HG03135 (cell line): ENCODE results near the gene FGF8.
A peak's percentile ranks its signal among the peaks of the same experiment; 100 is the strongest.

Source experiments
- ATAC-seq: cut with Tn5 transposase; IDR thresholded peaks from one replicate; pipeline ENCODE4 v1.9.1; 2021; ENCODE audit warnings: mild to moderate bottlenecking, moderate library complexity; ENCODE audit not compliant: unreplicated experiment

FGF8 gene

DNA sequence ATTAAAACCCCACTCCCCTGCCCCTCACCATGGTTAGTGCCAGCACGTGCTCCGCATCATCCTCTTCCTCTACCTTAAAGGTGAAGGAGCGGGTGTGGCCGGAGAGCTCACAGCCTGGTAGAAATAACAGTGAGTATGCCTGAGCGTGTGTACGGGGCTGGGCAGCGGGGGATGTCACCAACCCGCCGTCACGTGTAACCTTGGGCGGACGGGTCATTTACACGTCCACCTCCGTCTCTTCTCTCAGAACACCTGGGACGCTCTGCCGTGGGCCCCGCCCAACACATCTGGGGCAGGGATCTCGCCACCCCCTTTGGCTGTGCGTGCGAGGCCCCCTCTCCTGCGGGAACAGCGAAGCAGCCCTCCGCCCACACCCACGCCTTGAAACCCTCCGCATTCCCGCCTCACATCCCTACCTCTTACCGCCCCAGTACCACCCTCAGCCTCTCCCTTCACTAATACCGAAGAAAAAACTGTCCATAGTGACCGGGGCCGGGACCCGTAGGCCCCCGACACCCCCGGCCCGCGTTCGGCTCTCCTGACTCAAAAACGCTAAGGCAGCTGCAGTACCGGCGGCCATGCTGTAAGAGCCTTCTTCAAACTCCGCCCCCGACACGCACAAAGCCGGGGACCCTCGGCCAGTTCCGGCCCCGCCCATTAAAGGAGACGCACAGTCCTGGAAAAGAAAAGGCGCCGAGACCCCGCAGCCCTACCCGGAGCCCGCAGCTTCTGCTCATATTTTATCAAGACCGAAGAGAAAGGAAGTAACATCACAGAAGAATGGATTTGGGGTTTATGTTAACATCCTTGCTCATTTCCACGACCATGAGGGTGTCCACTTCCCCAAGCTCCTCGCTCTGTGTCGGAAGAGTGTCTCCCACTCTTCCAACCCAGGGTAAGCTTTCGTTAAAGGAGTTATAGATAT, 7.2 kb upstream of the FGF8 start, which contains the start of gene NPM3:
Gene NPM3, minus strand, starts transcription at position 636 of the 925 bp plus-strand sequence. Its CDS starts 56 bp downstream, at position 580.
- peak; percentile 69 for ATAC-seq

DNA sequence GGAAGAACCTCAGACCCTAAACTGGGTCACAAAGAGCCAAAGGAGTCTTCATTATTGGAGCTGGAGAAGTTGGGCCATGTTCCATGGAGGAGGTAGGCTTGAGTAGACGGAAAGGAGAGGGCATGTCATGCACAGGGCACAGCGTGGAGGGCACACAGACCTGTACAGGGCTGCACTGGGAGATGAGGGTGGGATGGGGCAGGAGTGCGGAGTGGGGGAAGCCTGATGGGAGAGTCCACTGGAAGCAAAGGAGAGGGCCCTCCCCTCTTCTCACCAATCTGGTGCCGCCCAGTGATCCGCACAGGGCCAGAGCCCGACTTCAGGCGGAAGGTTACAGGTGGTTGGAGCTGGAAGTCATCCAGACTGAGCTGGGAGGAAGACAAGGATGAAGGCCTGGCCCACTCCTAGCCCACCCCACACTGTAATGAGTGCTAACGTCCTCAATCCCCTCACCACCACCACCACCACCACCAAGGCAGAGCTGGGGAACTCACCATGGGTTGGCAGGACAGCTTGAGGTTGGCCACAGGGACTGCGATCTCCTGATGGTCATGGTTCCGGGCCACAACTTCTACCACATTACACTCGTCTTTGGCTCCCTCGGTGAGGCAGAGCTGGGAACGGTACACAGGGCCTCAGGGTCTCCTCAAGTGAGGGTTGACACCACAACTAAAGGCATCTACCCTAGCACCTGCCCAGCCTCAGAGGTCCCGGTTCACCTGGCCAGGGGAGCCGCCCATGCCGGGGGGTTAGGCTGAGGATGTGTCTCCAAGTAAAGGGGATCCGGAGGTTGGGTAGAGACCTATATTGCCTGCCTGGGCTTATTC, 6.3 kb upstream of the FGF8 start:
- ATAC-seq: no peak

DNA sequence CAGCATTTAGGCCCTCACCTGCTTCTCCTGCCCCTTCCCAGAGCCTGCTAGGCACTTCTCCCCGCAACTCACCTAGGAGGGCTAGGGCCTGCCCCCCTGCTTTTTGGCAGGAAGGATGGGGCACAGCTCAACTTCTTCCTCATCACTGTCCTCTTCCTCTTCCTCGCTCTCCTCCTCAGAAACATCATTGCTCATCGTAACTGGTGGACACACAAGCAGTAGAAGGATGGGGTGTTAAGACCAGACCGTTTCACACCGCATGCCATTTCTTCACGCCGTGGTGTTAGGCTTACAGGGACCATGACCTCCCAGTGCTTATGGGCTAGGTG, 5.7 kb upstream of the FGF8 start:
- ATAC-seq: no peak

DNA sequence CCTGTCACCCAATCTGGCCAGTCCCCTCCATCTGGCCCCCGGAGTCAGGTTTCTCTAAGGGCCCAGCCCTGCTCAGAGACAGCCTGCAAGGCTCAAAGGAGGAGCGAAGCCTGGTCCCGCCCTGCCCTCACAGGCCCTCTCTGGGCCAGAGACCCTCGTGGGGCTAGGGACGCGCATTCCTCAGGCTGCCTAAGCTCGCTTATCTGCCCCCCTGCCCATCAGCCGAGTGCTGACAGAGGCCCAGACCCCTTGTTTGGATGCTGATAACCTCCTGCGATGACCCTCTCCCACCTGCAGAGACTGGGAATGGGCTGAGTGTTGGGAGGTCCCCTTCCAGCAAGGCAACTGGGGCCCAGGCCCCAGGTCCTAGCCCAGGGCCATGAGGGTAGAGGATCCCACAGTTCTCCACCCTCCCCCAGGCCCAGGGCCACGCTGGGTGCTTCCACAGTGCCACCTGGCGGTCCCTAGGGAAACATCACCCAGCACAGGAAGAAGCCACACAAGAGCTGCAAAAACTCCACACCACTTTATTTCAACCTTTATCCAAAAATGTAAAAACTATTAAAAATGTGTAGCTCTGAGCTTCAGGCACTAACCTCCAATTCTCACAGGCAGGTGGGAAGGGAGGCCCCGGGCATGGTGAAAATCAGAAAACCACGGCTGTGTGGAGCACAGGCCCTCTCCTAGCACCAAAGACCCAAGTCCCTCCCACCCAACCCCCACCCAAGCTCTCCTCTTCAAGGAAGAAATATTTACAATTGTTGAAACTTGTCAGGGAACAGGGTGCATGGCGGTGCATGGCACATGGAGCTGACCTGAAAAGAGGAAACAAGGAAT, 5.1 kb upstream of the FGF8 start:
- ATAC-seq: no peak

DNA sequence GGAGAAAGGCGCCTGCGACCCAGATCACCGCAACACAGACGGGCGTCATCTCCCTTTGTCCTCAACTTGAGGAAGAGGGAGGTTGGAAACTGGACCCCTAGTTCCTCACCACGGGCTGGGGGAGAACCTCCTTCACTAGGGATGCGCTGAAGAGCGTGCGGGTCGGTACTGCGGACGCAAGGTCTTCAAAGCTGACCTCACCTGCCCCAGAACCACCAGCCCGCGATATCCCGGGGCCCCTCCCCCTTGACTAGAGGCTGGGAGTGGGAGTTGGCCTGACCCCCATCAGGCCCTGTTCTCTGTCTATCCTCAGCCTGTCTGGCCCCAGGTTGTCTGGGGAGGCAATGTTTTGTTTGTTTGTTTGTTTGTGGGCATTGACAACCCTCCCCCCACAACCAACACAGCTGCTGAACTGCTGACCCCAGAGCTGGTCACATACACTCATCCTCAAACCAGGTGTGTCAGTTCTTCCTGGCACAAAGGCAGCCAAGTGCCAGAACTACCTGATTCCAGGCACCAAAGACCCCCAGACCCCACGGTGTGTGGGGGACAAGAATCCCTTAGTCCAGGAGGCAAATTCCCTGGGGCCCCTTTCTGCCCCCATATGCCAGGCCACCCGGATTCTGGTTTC, 4.4 kb upstream of the FGF8 start:
- ATAC-seq: no peak

DNA sequence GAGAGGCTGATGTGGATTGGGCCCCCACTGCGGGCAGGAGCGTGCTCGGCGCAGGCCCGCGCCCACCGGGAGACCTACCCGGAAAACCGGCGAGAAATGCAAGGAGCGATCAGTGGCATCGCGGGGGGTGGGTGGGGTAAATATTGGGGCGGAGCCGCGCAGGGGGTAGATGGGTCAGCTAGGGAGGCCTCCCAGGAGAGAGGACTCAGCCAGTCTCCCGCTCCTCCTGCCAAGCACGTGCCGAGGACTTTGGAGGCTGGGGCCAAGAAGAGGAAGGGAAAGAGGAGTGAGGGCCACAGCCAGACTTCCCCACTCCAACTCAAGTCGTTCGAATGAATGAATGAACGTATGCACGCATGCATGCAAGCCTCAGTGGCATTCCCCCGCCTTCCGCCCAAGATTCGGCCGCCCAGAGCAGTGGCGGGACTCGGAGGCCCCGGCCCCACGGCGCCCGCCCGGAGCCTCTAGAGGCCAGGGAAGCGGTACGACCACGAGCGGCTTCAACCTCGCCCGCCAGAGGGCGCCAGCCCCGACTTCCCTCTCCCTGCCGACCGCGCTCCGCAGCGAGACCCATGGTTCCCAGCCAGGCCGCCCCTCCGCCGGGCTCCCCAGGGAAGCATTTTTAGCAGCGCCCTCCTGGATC, 3.8 kb upstream of the FGF8 start:
- ATAC-seq: no peak

DNA sequence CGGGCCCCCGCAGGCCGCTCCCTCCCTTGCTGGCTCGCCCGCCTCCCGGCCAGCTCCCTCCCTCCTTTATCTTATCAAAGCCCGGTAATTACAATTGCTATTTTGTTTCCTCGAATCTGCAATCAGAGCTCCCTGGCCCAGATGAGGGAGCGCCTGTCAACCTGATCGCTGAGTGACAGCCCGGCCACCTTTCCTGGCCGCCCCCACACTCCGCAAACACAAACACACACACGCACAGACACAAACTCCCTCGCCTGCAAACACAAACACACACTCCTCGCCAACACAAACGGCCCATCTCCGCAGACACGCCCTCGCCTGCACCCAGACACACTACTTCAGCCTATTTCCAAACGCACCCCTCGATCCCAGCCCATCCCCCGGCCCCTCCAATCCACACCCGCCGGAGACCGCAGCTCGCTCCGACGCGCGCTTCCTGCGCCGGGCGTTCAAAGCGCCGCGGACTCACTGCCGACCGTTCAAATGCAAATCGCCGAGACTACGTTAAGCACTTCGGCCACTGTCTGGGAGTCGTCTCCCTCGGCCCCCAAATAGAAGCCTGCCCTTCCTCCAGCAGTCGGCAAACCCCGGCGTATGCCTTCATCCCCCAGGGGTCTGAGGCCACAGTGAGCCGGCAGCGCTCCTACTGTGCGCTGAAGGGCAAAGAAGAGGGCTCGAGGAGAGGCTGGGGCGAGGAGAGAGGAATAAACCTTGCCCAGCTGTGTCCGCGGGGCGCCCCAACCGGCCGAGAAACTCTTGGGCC, 3.0 kb upstream of the FGF8 start:
- no peak for ATAC-seq

DNA sequence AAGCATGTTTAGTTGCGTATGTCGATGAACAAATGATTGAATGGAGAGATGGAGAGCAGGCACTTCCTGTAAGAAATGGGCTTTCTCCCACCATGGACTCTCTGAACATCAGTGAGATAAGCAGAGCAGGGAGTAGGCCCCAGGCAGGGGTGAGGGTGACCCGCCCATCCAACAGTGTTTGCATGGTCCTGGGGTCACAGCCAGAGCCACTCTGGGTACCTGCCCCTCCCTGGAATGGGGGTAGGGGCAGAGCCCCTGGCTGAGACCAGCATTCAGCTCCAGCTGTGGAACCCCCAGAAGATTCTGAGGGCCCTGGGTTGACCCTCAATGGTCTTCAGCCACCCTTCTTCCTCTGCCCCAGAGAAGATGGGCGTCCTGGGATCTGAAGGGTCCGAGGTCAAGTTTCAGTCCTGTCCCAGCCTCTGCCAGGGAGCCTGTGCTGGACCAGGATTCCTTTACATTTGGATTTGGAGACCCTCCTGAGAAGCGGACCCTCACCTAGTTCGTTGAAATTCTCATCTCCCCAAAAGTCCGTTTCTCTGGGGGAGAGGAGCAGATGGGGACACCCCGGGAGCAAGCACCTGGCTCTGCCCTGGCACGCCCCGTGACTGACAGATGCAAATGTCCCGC, 2.4 kb upstream of the FGF8 start:
- no peak for ATAC-seq

DNA sequence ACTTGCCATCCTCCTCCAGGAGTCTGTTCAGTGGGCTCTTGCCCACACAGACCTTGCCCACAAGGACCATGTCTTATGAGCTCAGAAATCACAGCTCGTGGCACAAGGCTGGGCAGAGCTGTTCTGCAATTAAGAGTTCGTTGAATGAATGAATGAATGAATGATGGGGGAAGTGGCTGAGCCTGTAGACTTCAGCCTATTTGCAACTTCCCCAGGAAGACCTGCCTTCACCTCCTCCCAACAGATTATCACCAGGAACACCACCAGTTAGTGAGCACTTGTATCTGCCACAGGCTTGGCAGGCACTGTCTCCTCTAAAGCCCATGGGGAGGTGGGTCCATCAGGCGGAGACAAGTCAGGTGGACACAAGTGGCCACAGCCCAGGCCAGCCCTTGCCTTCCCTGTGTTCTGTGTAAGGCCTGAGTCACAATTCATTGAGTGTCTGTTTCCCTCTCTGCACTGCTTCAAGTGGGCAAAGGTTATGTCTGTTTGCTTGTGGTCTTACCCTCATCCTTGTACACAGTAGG, 1.8 kb upstream of the FGF8 start:
- no peak for ATAC-seq

DNA sequence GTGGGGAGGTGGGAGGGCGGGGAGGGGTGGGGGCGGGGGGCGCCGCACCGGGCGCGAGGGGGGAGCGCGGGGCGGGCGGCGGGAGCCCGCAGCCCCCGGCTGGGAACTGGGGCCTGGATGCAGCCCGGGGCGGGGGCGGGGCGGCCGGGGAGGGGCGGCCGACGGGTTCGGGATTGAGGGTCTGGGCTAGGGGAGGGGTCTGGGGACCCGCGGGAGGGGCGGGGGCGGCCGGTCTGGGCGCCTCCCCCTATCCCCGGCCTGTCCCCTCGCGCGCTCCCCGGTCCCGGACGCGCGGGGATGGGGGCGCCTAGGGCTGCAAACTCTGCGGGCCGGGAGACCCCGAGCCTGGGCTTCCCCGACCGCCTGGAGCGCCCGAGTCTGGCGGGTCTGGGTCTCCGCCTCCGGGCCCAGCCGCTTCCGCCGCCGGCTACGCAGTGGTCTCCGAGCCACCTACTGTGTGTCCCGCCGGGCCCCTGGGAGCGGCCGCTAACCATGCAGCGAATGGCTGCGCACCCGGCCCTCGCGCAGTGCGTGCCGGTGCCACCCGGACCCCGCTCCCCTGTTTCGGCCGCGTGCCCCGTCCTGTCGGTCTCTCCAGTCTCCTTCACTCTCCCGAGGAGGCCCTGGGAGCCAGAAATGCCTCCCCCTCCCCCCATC, 375 bp upstream of the FGF8 start:
- no peak for ATAC-seq

DNA sequence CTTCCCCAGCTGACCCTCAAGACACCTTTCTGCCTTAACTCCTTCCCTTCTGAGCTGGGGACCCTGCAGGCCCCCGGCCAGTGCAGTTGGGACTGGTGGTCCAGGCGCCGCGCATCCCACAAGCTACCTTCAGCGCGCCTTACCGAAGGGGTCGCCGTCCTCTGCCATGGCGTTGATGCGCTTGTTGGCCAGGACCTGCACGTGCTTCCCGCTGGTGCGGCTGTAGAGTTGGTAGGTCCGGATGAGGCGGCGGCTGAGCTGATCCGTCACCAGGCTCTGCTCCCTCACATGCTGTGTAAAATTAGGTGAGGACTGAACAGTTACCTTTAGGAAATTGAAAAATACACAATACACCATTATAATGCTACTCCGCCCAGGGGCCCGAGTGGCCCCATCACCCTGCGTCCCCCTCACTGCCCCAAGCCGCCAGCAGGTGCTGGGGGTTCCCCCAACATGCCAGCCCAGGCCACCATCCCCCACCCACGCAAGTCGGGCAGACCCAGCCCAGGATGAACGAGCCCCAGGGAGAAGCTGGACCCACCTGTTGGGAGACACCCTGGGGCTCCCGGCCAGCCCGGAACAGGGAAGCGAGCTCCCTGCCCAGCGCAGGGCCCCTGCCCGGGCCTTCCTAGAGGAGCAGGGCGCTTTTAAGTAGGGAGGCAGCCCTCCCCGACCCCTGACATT, 1.2 kb downstream of the FGF8 start:
- no peak for ATAC-seq

DNA sequence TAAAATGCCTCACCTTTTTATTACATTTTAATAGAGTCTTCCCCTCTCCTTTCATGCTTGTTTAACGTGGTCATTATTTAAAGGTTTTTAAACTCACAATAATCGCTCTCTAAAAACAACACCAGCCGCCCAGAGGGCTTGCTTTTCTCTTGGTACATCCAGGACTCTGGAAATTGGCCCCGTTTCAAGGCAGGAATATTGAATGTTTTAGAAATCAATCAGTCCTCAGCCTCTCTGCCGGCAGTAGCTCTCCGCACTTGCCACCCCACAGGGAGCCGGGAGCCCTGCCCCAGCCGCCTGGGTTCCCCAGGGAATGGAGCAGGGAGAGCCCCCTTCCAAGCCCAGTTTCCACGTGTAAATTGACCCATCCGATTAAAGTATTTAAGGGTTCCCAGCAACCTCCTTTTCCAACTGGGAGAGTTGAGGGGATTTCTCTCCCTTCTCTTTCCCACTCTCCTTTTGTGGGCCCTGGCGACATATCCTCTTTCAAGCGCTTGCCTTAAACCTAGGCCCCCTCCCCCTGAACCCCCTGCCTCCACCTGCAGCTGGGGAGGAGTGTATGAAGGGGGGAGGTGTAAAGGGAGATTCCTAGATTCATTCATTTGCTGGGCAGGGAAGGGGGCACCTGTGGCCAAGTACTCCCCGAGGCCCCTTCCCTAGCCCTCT, 1.9 kb downstream of the FGF8 start:
- no peak for ATAC-seq

DNA sequence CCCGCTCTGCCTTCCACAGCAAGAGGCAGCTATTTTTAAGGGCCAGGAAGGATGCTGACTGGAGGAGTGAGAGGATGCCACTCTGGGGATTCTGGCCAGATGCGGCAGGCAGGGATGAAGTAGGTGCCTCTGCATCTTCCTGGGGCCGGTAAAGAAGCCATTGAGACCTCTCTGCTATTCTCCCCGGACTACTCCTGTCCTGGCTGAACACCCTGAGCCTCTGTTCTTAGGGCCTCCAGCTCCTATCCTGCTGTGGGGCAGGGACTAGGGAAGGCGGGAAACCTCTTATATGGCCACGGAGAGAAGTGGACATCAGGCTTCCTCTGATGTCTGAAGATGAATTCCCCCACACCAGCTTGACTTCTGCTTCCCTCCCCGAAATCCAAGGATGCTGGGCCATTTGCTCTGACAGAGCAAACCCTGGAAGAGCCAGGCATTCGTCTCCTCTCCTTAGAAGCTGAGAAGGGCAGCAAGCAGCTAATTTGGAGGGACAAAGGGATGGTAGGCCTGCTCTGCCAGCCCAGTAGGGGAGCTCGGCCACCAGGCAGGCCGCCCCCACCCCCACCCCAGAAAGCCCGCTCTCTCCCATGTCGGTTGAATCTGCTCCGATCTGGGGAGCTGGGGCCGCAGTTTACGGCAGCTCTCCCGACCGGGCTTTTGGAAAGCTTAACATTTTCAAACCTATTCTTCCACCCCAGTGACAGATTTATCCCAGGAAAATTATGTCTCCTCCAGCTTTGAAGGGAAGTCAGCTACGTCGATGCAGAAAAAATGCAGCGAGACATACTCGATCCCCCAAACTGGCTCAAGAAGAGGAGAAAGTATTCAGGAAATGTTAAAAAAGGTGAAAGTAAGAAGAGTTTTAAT, 2.8 kb downstream of the FGF8 start:
- ATAC-seq: no peak

DNA sequence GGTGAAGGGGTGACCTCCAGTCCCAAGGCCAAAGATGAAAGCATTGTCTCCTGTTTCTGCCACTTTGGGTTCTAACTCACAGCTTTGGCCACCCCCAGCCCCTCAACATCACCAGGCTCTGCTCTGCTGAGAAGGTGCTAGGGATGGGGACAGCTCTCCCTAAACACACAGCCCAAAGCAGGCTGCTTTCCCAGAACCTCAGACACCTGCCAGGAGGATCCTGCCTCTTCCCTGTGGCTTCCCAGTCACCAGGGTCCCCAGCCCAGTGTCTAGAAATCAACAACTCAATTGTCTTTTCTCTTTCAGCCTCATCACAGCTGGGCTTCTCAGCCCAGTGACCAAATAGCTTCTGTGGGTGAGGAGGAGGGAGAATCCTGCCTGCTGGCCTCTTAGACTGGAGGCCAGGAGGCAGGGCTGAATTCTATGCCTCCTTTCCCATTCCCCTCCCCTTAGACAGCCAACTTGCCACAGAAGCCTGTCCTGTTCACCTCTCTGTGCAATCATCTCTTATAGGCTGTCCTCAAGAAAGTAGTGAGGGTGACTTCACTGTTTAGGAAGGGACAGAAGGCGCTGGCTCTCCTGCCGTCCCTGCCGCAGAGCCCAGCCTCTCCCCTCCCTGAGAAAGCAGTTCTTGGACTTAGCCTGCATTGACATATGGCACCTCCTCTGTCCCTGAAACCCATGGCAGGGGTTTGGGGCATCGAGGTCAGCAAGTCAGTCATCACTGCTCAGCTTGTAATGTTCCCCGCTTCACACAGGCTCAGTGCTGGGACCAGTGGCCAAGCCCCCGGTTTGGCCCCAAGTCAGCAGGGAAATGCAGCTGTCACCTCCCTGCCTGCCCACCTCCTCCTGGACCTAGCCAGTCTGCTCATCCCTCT, 3.7 kb downstream of the FGF8 start:
- no peak for ATAC-seq

DNA sequence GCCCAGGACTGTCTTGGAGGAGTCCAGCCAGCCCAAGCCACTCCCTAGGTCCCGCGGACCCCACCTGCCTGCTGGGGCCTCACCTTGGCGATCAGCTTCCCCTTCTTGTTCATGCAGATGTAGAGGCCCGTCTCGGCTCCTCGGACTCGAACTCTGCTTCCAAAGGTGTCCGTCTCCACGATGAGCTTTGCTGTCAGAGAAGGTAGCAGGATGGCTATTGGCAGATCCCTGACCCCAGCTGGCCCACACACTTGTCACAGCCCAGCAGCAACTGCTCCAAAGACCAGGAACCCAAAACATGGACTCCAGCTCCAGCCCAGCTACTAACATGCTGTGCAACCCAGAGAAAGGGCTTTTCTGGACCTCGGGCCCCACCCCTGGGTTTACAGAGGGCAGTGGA, 4.5 kb downstream of the FGF8 start:
- no peak for ATAC-seq
